GM12872 (cell line): ENCODE data around the gene CHAC1.

Experiments
- TF ChIP-seq, protein P1 (sequence below): IDR thresholded peaks from 3 replicates; pipeline ENCODE4 v1.5.1; 2011; ENCODE audit warnings: low read depth, mild to moderate bottlenecking, low read length, moderate library complexity; ENCODE audit not compliant: insufficient read depth

CHAC1 gene

DNA sequence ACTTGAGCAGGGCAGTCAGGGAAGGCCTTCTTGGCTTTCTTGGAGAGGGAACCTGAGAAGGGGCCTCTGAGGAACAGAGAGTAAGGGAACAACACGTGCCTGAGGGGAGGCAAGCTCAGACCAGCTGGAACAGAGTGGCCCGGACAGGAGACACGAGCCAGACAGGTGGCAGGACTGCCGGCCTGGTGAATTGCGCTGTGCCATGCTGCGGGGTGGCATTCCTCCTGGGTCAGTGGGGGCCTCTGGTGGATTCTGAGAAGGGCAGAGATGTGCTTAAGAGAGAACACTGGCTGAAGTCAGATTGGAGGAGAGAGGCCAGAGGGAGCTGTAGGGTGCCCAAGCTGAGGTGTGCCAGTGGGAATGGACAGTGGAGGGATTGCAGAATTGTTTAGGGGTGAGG, 4.9 kb downstream of the CHAC1 start:
- TF ChIP-seq, protein P1, sequence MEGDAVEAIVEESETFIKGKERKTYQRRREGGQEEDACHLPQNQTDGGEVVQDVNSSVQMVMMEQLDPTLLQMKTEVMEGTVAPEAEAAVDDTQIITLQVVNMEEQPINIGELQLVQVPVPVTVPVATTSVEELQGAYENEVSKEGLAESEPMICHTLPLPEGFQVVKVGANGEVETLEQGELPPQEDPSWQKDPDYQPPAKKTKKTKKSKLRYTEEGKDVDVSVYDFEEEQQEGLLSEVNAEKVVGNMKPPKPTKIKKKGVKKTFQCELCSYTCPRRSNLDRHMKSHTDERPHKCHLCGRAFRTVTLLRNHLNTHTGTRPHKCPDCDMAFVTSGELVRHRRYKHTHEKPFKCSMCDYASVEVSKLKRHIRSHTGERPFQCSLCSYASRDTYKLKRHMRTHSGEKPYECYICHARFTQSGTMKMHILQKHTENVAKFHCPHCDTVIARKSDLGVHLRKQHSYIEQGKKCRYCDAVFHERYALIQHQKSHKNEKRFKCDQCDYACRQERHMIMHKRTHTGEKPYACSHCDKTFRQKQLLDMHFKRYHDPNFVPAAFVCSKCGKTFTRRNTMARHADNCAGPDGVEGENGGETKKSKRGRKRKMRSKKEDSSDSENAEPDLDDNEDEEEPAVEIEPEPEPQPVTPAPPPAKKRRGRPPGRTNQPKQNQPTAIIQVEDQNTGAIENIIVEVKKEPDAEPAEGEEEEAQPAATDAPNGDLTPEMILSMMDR = no peak

- TF ChIP-seq, protein P1 = no peak
Measured at GRCh38 chr15:40958723-40959122, 5.5 kb downstream of the CHAC1 start.

- TF ChIP-seq, protein P1 = no peak
Measured at GRCh38 chr15:40959331-40960141, 6.3 kb downstream of the CHAC1 start.

DNA sequence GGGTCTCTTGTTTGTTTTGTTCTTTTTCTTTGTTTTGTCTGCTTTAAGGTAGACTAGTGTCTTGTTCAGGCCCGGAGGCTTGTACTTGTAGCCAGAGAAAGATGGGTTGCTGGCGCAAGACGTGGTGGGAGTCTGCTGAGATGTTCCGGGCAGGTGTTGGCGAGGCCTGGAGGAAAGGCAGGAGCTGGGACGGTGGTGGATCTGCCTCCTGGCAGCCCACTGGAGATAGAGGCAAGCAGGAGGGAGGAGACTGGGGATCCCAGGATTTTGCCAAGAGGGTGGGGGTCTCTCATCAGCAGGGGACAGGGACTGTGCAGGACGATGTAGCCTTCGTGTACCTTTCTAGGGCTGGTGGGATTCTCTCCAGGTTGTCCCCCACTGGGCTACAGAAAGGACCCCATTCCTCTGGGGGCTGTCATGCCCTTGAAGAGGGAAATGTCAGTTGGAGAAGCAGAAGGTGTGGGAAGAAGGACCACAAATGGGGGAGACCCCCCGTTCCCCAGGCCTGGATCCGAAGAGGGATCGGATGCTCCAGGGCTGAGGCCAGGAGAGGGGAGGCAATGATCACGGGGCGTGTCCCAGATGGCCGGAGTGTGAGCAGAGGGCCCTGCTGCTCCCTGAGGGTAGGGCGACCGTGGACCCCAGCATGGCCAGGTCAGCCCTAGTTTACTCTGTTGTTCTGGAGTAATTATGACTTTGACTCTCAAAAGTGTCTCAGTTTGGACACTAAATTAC, 7.0 kb downstream of the CHAC1 start:
- TF ChIP-seq, protein P1 = no peak

DNA sequence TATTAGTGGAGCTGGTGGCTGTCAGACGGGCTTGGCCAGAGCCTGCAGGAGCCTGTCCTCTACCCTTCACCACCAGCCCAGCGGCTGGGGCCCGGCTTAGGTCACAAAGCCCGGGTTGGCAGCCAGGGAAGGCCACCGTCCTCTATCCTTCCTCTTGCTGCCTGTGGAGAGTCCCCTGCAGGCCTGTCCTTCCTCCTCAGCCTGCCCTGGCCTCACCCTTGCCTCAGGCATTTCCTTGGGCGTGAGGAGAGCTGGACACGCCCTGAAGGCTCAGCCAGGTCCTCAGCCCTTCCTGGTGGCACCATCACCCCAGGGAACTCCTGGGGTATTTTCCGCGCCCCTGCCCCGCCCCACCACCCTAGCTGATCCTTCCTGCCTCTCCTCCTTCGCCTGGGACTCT, 7.7 kb downstream of the CHAC1 start:
- TF ChIP-seq, protein P1 = no peak

DNA sequence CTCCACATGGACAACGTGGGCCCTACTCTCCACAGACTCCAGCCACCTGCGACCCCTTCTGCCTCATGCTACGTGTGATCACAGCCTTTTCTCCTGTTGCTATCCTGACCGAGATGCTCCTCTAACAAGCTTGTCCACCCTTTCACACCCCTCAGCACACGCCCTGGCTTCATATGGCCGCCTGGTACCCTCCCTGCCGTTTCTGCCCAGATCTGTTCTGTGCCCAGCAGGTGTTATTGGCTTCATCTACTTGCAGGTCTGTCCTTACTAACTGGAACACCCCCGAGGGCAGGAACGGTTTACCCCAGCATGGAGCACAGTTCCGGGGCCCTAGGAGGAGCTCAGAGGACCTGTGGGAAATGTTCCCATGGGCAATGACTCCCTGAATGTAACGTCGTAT, 9.9 kb downstream of the CHAC1 start:
- TF ChIP-seq, protein P1 = no peak

GRCh38 chr15:40964006-40964405, 10.7 kb downstream of the CHAC1 start:
- TF ChIP-seq, protein P1 = no peak
